Keratinocyte (primary cell): ENCODE results near the gene MLNR. TPM values are rescaled to one million over a fixed set of nuclear protein-coding genes. Genes with fewer than 3 reads are reported as not detected.

Source experiments
- DNase-seq: peaks from one replicate; pipeline ENCODE4 v3.0.0-alpha.2; 2011; ENCODE audit warnings: low read depth, missing footprints, low spot score
- FAIRE-seq: peaks from 2 replicates; lab custom pipeline; 2011; peaks lifted over from hg19 to GRCh38; lab: Jason Lieb, UNC
- H2AFZ ChIP-seq: 2 replicates; pipeline ENCODE4 v1.6.0; 2012; ENCODE audit warnings: low read length, control low read depth, inconsistent platforms; ENCODE audit not compliant: control insufficient read depth
- H3K27ac ChIP-seq: 2 replicates; pipeline ENCODE4 v1.5.1; 2011; ENCODE audit warnings: low read length; ENCODE audit not compliant: control insufficient read depth, insufficient read depth
- H3K27me3 ChIP-seq: 3 replicates; pipeline ENCODE4 v1.6.0; 2011; ENCODE audit warnings: low read length; ENCODE audit not compliant: control insufficient read depth, insufficient read depth; ENCODE audit errors: extremely low read depth
- H3K36me3 ChIP-seq, 2 experiments: 2 replicates in 1 of 2; 3 replicates in 1 of 2; pipeline ENCODE4 v1.5.1; 2011; ENCODE audit warnings: low read length in 2 of 2, mild to moderate bottlenecking in 1 of 2; ENCODE audit not compliant: control insufficient read depth in 2 of 2, insufficient read depth in 2 of 2; ENCODE audit errors: extremely low read depth in 1 of 2
- H3K4me1 ChIP-seq: 3 replicates; pipeline ENCODE4 v1.5.1; 2011; ENCODE audit warnings: low read length; ENCODE audit not compliant: control insufficient read depth, insufficient read depth; ENCODE audit errors: extremely low read depth
- H3K4me2 ChIP-seq: 3 replicates; pipeline ENCODE4 v1.6.0; 2011; ENCODE audit warnings: low read depth, low read length; ENCODE audit not compliant: control insufficient read depth, insufficient read depth; ENCODE audit errors: extremely low read depth
- H3K4me3 ChIP-seq, 3 experiments: fragments of 200-600 bp in 1 of 3; sonication (generic) in 1 of 3; 2 replicates in 2 of 3; 3 replicates in 1 of 3; pipeline ENCODE4 v1.5.1; 2011 to 2016; ENCODE audit warnings: low read length in 3 of 3, mild to moderate bottlenecking in 3 of 3, control low read depth in 2 of 3, inconsistent platforms in 1 of 3, low read depth in 1 of 3, mixed read lengths in 1 of 3, mixed run types in 1 of 3, moderate library complexity in 1 of 3; ENCODE audit not compliant: control insufficient read depth in 2 of 3, insufficient read depth in 2 of 3; ENCODE audit errors: extremely low read depth in 1 of 3
- H3K79me2 ChIP-seq: 2 replicates; pipeline ENCODE4 v1.6.0; 2012; ENCODE audit warnings: low read length; ENCODE audit not compliant: control insufficient read depth, insufficient read depth
- H3K9ac ChIP-seq: 3 replicates; pipeline ENCODE4 v1.6.0; 2011; ENCODE audit warnings: low read length; ENCODE audit not compliant: control insufficient read depth, insufficient read depth; ENCODE audit errors: extremely low read depth
- H3K9me1 ChIP-seq: 3 replicates; pipeline ENCODE4 v1.6.0; 2011; ENCODE audit warnings: low read length; ENCODE audit not compliant: control insufficient read depth, insufficient read depth; ENCODE audit errors: extremely low read depth
- H3K9me3 ChIP-seq: 2 replicates; pipeline ENCODE4 v1.5.1; 2012; ENCODE audit warnings: low read depth, low read length; ENCODE audit not compliant: control insufficient read depth
- H4K20me1 ChIP-seq: 3 replicates; pipeline ENCODE4 v1.6.0; 2011; ENCODE audit warnings: low read length; ENCODE audit not compliant: control insufficient read depth, insufficient read depth; ENCODE audit errors: extremely low read depth
- EZH2 ChIP-seq: IDR thresholded peaks from one replicate; pipeline ENCODE4 v1.6.1; 2012; ENCODE audit warnings: inconsistent platforms, mild to moderate bottlenecking, low read length, moderate library complexity
- dilution Hi-C: fragments of 300-500 bp; cut with MboI; formaldehyde crosslinking; loops from one replicate; pipeline ENCODE4 v1.7.0; 2020; ENCODE audit warnings: low sequenced_read_pairs; ENCODE audit not compliant: extremely low pct_ligation_motif_present
- polyA minus RNA-seq, 3 experiments: library from RNA; depleted of rRNA, polyadenylated mRNA; stranded (reverse); fragments of >200 nt; gene quantifications; 1 replicate in 1 of 3; 2 replicates in 1 of 3; 3 replicates in 1 of 3; pipeline ENCODE4 v1.2.3, GENCODE V29; 2011
- polyA plus RNA-seq, 5 experiments: library from polyadenylated mRNA; depleted of rRNA in 3 of 5; stranded (reverse) in 3 of 5; stranded (forward) in 1 of 5; unstranded in 1 of 5; fragments of >200 nt; gene quantifications; 1 replicate in 1 of 5; 2 replicates in 3 of 5; 3 replicates in 1 of 5; pipeline versions ENCODE4 v1.2.1 to v1.2.3, GENCODE V29; 2011 to 2012; ENCODE audit warnings: missing spikeins in 2 of 5, low read depth in 1 of 5, low replicate concordance in 1 of 5
- TF ChIP-seq, protein P1 (sequence below), 3 experiments: IDR thresholded peaks in 1 of 3; conservative IDR thresholded peaks in 1 of 3; optimal IDR thresholded peaks in 1 of 3; 2 replicates in 2 of 3; 3 replicates in 1 of 3; pipeline versions ENCODE3 to v1.5.1; 2011; ENCODE audit warnings: low read length in 3 of 3, mild to moderate bottlenecking in 3 of 3, moderate library complexity in 2 of 3, control low read depth in 1 of 3, inconsistent platforms in 1 of 3; ENCODE audit not compliant: insufficient read depth in 2 of 3; ENCODE audit errors: extremely low read depth in 1 of 3

The MLNR gene
- polyA plus RNA-seq: not detected in 3 replicates
- polyA plus RNA-seq (2011; ENCODE audit: low read depth): not detected
- polyA plus RNA-seq (2011; cell fraction: cytosol; rRNA removed): not detected in 2 replicates
- not detected in 2 replicates for polyA plus RNA-seq (2011; cell fraction: nucleus; rRNA removed)
- not detected in 2 replicates for polyA plus RNA-seq (2012; ENCODE audit: low replicate concordance)
- not detected in 3 replicates for polyA minus RNA-seq
- not detected for polyA minus RNA-seq (2011; cell fraction: cytosol; rRNA and poly(A)+ RNA removed)
- polyA minus RNA-seq (2011; cell fraction: nucleus; rRNA and poly(A)+ RNA removed): not detected in 2 replicates

GRCh38 chr13:49220036-49220855 is at the start of gene MLNR:
TSS of gene MLNR (plus strand) at chr13:49220338. CDS start at chr13:49220338, 0 bp downstream.
- dilution Hi-C loops: no loop called here
- Histone ChIP-seq H3K27me3 (peaks cover 76% of the 10 kb centered on the region), H3K4me1 (no peaks in the 10 kb centered on the region), H3K9me3 (no peaks in the 10 kb centered on the region), H3K36me3 (no peaks in the 10 kb centered on the region), H3K9ac (no peak within 1 kb of the TSS), H3K79me2 (no peaks in the 10 kb centered on the region), H3K27ac (no peak within 1 kb of the TSS), H3K4me3 (peak within 1 kb of the TSS in 1 of 3 experiments; percentile 31), H4K20me1 (no peaks in the 10 kb centered on the region), H2AFZ (peak within 1 kb of the TSS; percentile 30), H3K4me2 (peak within 1 kb of the TSS; percentile 51), H3K9me1 (no peaks in the 10 kb centered on the region)
- TF ChIP-seq, protein P1, sequence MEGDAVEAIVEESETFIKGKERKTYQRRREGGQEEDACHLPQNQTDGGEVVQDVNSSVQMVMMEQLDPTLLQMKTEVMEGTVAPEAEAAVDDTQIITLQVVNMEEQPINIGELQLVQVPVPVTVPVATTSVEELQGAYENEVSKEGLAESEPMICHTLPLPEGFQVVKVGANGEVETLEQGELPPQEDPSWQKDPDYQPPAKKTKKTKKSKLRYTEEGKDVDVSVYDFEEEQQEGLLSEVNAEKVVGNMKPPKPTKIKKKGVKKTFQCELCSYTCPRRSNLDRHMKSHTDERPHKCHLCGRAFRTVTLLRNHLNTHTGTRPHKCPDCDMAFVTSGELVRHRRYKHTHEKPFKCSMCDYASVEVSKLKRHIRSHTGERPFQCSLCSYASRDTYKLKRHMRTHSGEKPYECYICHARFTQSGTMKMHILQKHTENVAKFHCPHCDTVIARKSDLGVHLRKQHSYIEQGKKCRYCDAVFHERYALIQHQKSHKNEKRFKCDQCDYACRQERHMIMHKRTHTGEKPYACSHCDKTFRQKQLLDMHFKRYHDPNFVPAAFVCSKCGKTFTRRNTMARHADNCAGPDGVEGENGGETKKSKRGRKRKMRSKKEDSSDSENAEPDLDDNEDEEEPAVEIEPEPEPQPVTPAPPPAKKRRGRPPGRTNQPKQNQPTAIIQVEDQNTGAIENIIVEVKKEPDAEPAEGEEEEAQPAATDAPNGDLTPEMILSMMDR (optimal IDR thresholded peaks at IDR 0.05 in 1 of 3, IDR thresholded peaks at IDR 0.05 in 1 of 3, conservative IDR thresholded peaks at IDR 0.05 in 1 of 3; ENCODE audit: extremely low read depth in 1 of 3, insufficient read depth in 2 of 3, low read length in 3 of 3): no peak
- peak; percentile 93 for TF ChIP-seq EZH2
- FAIRE-seq (no peak), DNase-seq (no peak)

DNA sequence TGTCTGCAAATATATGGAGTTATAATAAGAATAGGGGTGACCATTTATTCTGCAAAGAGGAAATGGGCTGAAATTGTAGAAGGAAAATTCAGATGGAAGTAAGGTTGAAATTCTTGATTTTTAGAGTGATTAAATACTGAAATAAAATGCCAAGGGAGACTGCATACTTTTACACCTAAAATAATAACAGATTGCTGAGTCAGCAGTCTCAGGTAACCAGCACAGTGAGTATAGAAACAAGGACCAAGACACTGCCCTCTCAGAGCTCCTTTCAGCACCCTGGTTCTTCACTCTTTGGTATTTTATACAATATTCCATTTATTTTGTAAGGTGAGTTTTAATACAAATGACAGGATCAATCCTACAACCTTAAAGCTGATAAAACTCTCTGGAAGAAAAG is 48.8 kb upstream of the MLNR start:
- no peaks in the 10 kb centered on the region for H3K9me3 ChIP-seq
- peaks cover 0 to 2% of the 10 kb centered on the region in 2 experiments for H3K36me3 ChIP-seq

More for the DNA sequence above, 48.8 kb upstream of the MLNR start:
- H3K9ac ChIP-seq: no peak overlapping the region
- H3K4me2 ChIP-seq: no peak overlapping the region
- H2AFZ ChIP-seq: no peak overlapping the region
- TF ChIP-seq EZH2: no peak
- no peaks in the 10 kb centered on the region for H3K4me1 ChIP-seq
- no peaks in the 10 kb centered on the region for H3K9me1 ChIP-seq
- DNase-seq (no peak), FAIRE-seq (no peak)
- dilution Hi-C loops: no loop called here
- H4K20me1 ChIP-seq: no peaks in the 10 kb centered on the region
- H3K27me3 ChIP-seq: no peaks in the 10 kb centered on the region
- H3K79me2 ChIP-seq: no peaks in the 10 kb centered on the region
- no peak overlapping the region for H3K4me3 ChIP-seq
- H3K27ac ChIP-seq: no peak overlapping the region
